NCI-H2196 (cell line): ENCODE data around the gene PRKACB.

Experiments
- DNase-seq: peaks from one replicate; lab custom pipeline; 2025; ENCODE audit not compliant: unreplicated experiment; lab: John Stamatoyannopoulos, UW

The PRKACB gene

GRCh38 chr1:84155517-84155916 lies 11.4 kb downstream of the PRKACB start:
- DNase-seq, result no peak

DNA sequence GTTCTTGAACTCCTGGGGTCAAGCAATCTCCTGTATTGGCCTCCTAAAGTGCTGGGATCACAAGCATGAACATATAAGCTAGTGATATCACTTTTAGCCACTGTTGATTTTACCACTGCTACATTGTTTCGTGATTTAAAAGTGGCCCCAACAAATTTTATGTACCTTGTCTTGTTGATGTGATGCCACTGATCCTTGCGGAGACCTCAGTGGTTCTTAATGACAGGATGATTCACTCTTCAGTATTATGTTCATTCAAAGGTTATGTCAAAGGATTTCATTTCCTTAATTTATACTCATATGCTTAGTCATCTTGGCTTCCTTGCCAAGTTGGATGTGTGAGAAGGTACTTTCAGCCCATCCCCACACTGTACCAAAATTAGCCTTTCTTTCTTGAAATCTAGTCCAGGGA lies 12.1 kb downstream of the PRKACB start:
- peak; percentile 27 for DNase-seq

DNA sequence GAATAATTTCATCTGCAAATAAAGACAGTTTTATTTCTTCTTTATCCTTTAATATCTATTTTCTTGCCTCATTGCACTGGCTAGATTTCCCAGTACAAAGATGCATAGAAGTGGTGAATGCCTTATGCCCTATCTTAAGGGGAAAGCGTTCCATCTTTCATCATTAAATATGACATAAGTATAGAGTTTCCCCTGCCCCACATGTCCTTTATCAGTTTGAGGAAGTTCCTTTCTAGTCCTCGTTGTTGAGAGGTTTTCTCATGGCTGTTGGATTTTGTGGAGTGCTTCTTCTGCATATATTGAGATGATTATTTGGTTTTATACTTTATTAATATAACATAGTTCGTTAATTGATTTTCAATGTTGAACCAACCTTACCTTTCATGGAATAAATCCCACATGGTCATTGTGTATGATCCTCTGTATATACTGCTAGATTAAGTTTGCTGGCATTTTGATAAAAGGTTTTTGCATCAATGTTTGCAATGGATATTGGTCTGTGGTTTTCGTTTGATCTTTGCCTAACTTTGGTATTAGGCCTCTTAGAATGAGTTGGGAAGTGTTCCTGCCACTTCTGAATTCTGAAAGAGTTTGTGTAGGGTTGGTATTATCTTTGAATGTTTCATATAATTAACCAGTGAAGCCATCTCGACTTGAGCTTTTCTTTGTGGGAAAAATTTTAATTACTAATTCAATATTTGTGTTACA lies 15.6 kb downstream of the PRKACB start:
- DNase-seq, result no peak

DNA sequence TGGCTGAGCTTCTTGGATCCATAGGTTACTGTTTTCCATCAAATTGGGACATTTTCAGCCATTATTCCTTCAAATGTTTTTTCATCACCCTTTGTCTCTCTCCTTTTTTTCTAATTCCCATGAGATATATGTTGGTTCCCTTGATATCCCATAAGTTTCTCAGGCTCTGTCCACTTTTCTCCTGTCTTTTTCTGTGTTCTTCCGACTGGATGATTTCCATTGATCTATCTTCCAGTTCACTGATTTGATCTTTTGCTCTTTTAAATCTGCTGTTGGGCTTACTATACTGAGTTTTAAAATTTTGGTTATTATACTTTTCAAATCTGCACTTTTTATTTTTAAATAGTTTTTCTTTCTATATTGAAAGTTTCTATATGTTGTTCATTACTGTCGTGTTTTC lies 18.2 kb downstream of the PRKACB start:
- no peak for DNase-seq

DNA sequence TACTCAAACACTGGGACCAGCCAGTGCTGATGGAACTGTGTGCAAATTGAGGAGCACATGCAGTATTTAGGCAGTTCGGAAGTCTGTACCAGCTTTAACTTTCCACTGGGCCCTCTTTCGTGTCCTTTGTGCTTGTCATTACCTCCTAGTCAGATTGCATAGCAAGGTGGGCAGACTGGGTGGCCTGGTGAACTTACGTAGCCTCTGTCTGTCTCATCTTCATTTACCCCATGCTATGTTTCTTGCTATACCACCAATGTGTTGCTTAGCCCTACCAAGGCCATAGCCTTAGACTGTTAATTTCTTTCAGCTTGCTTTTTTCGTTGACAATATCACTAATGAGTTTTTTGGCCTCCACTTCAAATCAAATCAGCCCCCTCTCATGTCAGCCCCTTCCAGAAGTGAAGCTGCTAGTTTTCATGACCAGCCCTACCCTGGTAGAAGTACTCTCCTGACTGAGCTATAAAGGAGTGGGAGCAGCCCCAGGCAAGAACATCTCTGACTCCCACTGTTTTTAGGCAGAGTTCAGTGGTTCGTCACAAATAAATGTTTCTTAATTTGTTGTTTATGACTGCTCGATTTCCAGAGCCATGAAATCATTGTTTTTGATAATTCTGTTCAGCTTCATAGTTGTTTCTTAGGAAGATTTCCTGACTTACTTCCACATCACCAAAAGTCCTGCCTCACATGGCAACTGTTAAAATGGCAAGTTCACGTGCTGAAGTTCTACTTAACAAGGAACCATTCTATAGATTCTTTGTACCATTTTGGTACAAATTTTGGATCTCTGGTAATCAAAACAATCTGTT lies 19.3 kb downstream of the PRKACB start:
- DNase-seq, result no peak

DNA sequence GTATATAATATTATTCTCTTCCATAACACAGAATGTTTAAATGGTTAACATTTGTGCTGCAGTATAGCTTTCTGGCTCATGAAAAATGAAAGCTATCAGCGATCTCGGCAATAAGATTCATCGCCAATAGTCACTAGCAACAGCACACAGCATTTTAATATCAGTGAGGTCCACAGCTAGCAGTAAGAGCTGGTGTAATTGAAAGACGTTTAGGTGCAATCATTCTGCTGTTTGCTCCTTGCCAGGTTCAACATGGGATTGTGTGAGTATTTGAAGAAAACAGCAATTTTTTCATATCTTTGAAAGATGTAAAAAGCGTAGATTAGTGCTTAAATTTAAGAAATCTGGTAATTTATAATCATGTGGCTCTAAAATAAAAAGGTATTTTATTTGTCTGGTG lies 20.1 kb downstream of the PRKACB start:
- DNase-seq, result no peak

DNA sequence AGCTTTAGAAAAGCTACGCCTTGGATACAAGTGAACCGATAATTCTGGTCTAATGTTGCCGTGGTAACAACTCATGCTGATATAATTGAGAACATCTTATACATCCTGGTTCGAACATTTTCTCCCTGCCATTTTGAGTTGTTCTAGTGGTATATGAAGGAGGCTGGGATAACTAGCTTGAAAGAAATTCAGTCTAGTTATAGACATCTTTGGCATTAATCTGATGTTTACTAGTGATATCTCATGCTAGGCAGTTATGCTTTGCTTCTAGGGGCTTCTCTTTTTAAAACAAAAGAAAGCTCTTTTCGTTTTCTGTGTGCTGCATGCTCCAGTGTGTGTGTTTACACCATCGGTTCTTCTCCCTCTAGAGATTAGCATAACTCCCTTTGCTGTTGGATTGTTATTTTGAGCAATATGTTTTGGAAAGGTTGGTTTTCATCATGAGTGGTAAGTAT lies 20.5 kb downstream of the PRKACB start:
- DNase-seq, result peak; percentile 16

- DNase-seq, result no peak
These were observed 21.5 kb downstream of the PRKACB start for GRCh38 chr1:84165601-84166000.

DNA sequence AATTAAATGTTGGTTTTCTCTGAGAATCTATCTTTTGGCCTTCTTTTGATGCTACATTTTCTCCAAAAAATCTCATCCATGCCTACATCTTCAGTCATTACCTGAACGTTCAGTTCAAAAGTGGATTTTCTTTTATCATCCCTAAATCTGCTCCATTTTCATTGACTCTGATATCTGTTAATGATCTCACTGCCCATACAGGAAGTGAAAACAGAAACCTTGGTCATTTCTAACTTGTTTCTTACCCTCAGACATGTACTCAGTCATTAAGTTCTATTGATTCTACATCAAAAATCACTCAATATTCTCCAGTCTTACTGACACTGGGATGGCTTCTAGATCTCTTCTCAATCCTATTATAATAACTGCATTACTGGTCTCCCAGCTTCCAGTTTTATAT lies 22.7 kb downstream of the PRKACB start:
- no peak for DNase-seq

DNA sequence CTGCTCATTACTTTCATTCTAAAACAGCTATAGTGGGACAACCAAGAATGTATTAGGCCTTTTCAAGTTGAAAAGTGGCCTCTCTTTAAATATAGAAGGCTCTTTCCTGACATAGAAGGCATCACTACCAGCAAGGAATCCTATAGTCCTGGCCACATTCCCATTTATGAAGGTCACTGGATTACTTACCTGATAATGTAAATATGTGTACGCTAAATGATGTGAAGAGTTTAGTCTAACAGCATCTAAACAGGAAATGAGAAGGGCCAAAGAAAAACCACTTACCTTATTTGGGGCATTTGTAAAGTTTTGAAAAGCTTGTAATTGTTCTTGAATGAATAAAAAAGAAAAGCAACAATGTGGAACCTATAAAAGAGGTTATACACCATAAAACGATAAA lies 24.7 kb downstream of the PRKACB start:
- DNase-seq, result no peak

DNA sequence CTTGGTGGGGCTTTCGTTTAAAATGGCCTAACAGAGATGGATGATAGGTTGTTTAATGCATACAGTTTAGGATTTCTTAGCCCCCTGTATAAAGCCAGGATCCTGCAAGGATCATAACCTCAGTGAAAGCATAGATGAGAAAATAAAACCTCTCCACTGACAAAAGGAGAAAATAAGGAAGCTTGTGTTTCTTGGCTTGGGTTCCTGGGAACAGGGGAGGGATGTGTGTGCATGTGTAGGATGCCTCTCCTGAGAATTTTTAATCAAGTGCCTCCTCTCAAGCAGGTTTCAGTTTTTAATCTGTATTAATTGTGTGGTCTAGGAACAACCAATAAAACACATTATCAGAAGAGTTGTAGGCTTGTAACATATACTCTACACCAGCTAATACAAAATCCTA lies 26.1 kb downstream of the PRKACB start:
- no peak for DNase-seq

GRCh38 chr1:84171481-84171880 lies 27.4 kb downstream of the PRKACB start:
- no peak for DNase-seq

- no peak for DNase-seq
These were observed 30.0 kb downstream of the PRKACB start for GRCh38 chr1:84174051-84174556.

GRCh38 chr1:84181350-84182005 lies 37.4 kb downstream of the PRKACB start:
- DNase-seq, result no peak

DNA sequence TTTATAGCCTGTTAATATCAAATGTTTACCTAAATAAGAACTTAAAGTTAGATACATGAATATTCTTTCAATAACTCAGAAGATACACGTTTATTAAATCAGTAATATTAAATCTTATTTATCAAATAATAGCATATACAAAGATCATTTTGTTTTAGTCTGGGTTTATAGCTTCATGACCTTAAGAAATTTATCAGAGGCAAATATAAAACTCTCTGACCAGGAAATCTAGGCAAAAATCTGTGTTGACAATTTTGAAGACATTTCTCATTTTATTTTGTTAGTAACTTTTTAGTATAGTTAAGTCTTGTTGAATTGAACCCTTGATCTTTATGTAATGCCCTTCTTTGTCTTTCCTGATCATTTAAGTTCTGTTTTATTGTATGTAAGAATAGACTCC lies 46.4 kb downstream of the PRKACB start:
- DNase-seq, result no peak

- DNase-seq, result peak; percentile 35
These were observed 48.6 kb downstream of the PRKACB start for GRCh38 chr1:84192681-84193080.

DNA sequence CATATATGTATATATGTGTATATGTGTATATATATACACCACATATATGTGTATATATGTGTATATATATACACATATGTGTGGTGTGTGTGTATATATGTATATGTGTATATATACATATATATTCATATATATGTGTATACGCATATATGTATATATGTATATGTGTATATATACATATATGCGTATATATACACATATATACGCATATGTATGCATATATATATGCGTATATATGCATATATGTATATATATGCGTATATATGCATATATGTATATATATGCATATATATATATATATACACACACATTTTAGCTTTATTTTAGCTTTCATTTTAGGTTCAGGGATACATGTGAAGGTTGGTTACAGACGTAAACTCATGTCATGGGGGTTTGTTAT lies 54.8 kb downstream of the PRKACB start:
- DNase-seq, result no peak

DNA sequence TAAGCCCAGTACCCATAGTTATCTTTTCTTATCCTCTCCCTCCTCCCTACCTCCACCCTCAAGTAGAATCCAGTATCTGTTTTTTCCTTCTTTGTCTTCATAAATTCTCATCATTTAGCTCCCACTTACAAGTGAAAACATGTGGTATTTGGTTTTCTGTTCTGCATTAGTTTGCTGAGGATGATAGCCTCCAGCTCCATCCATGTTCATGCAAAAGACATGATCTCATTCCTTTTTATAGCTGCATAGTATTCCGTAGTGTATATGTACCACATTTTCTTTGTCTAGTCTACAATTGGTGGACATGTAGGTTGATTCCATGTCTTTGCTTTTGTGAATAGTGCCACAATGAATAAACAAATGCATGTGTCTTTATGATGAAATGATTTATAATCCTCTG lies 55.2 kb downstream of the PRKACB start:
- no peak for DNase-seq

GRCh38 chr1:84202126-84202525 lies 58.1 kb downstream of the PRKACB start:
- no peak for DNase-seq

DNA sequence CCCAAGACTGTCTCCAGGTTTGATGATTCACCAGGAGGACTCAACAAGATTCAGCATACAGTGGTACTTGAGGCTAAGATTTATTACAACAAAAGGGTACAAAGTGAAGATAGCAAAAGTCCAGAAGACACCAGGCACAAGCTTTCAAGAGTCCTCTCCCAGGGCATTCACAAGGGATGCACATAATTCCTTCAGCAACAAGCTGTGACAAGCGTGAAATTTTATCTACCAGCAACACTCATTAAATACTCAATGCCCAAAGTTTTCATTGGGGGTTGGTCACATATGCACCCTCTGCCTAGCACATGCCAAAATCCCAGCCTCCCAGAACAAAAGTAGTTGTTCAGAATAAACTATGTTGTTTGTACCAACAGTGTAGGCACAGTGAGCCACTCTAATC lies 62.3 kb downstream of the PRKACB start:
- no peak for DNase-seq

DNA sequence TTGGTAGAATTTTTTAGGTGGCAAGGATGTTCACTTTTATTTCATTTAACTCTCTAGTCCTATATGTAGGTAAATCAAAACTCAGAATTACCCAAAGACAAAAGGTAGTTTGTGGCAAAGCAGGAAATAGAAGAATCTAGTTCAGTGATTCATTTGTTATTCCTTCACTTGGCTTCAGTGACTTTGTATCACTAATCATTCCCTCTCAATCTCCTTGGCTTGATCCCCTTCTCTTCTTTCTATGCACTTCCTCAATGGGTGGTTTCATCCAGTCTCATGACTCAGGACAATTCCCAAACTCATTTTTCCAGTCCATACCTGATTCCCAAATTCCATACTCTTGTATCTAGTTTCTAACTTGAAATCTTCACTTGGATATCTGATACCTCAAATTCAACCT lies 64.9 kb downstream of the PRKACB start:
- no peak for DNase-seq
